ENCODE measurements around the gene OR2D2. TPM values are rescaled to one million over a fixed set of nuclear protein-coding genes. Genes with fewer than 3 reads are reported as not detected.
"Not testable (repeated sequence)": the region's sequence is repeated elsewhere in the genome, so short reads cannot be mapped to it uniquely, and the experiment has no call there.

Gene OR2D2
- total RNA-seq, 4 donors from 2014 or later: not detected

DNA sequence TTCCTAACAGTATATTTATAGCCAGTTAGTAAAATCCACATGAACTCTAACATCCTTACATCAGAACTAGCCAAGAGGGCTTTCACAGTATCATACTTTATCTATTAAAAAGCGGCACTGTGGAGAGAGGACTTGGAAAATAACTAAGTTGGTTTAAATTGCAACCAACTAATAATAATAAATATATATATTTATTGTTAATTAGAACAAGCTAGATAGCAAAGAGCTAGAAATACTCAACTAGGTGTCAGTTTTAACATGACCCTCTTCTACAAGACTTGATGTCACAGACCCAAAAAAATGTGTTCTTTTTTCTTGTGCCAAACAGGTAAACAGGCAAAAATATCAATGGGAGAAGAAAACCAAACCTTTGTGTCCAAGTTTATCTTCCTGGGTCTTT, 28.4 kb upstream of the OR2D2 start, which contains the start of gene OR2D3:
OR2D3 (plus strand) TSS at position 301 of the 400 bp plus-strand sequence; CDS start at position 301, 0 bp downstream.
- Histone ChIP-seq H3K36me3 (no peaks in the 10 kb centered on the region), H3K9me3 (no peaks in the 10 kb centered on the region), H3K4me1 (no peaks in the 10 kb centered on the region), H3K27ac (no peak within 1 kb of the TSS), H3K4me3 (no peak within 1 kb of the TSS), H3K27me3 (no peaks in the 10 kb centered on the region)
- TF ChIP-seq POLR2A (IDR thresholded peaks at IDR 0.05) (no peak), EP300 (IDR thresholded peaks at IDR 0.05) (no peak)
- TF ChIP-seq, protein P1, sequence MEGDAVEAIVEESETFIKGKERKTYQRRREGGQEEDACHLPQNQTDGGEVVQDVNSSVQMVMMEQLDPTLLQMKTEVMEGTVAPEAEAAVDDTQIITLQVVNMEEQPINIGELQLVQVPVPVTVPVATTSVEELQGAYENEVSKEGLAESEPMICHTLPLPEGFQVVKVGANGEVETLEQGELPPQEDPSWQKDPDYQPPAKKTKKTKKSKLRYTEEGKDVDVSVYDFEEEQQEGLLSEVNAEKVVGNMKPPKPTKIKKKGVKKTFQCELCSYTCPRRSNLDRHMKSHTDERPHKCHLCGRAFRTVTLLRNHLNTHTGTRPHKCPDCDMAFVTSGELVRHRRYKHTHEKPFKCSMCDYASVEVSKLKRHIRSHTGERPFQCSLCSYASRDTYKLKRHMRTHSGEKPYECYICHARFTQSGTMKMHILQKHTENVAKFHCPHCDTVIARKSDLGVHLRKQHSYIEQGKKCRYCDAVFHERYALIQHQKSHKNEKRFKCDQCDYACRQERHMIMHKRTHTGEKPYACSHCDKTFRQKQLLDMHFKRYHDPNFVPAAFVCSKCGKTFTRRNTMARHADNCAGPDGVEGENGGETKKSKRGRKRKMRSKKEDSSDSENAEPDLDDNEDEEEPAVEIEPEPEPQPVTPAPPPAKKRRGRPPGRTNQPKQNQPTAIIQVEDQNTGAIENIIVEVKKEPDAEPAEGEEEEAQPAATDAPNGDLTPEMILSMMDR (IDR thresholded peaks at IDR 0.05): no peak
- no peak for DNase-seq (ENCODE audit: low spot score in 2 of 2)
- 96 to 98% methylated on average over 1 of the region's 1 CpG for WGBS, 2 donors

DNA sequence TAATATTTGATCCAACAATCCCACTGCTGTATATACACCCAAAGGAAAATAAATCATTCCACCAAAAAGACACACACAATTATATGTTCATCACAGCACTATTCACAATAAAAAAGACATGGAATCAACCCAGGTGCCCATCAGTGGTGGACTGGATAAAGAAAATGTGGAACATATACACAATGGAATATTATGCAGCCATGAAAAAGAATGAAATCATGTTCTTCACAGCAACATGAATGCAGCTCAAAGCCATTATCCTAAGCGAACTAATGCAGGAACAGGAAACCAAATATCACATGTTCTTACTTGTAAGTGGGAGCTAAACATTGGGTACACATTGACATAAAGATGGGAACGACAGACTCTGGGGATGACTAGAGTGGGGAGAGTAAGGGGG, 27.4 kb upstream of the OR2D2 start:
- WGBS, 2 donors: 39 to 44% methylated on average over 2 of the region's 2 CpGs

DNA sequence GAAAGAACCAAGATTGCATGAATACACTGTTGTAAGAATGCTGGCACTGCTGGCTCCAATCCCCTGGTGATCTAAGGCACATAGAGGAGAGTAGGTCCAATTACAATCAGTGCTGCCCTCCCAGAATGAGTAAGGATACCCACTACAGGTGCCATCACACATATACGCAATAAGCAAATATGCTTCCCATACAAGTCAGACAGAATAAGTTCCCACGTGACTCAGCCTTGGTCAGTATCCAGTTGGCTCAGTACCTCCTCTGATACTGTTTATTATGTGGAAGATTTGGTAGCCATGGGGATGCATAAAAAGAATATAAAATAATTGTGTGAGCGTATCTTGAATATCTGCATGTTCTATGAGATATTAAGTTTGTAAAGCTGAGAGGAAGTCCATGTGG, 19.6 kb upstream of the OR2D2 start:
- Histone ChIP-seq H3K4me3 (no peak overlapping the region), H3K36me3 (no peaks in the 10 kb centered on the region), H3K9me3 (no peaks in the 10 kb centered on the region), H3K27me3 (no peaks in the 10 kb centered on the region), H3K4me1 (peaks cover 0 to 7% (median 0%) of the 10 kb centered on the region in 4 donors), H3K27ac (no peak overlapping the region)
- 54% methylated on average over 3 of the region's 3 CpGs for WGBS, 2 donors
- no peak for DNase-seq (ENCODE audit: low spot score in 2 of 2)
- TF ChIP-seq EP300 (IDR thresholded peaks at IDR 0.05) (no peak), POLR2A (IDR thresholded peaks at IDR 0.05) (no peak)
- TF ChIP-seq, protein P1 (IDR thresholded peaks at IDR 0.05): no peak

More for the DNA sequence above, 27.4 kb upstream of the OR2D2 start:
- Histone ChIP-seq H3K27ac (no peak overlapping the region), H3K9me3 (no peaks in the 10 kb centered on the region), H3K4me1 (no peaks in the 10 kb centered on the region), H3K27me3 (no peaks in the 10 kb centered on the region), H3K4me3 (no peak overlapping the region), H3K36me3 (no peaks in the 10 kb centered on the region)
- TF ChIP-seq, protein P1 (IDR thresholded peaks at IDR 0.05): no peak
- no peak for TF ChIP-seq EP300 (IDR thresholded peaks at IDR 0.05)
- TF ChIP-seq POLR2A (IDR thresholded peaks at IDR 0.05): no peak
- no peak for DNase-seq (ENCODE audit: low spot score in 2 of 2)

DNA sequence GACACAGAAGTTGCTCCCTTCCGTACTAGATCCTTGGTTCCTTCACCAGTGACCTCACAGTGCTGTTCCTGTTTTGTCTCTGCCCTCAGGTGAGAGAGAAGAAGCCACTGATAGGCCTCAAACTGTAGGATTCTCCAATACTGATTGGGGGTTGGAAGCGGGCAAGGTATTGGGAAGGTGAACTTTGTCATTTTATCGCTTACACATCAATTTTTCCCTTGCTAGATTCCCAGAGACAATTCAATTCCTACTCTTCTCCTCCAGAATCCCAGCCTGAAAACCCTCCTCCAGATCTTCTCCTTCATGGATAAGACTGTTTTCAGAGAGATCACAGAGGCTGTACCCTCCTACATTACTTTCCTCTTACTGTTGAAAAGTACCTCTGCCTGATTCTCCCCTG, 19.1 kb upstream of the OR2D2 start:
- TF ChIP-seq EP300 (IDR thresholded peaks at IDR 0.05): no peak
- TF ChIP-seq POLR2A (IDR thresholded peaks at IDR 0.05): no peak
- TF ChIP-seq, protein P1 (IDR thresholded peaks at IDR 0.05): no peak
- no peaks in the 10 kb centered on the region for H3K9me3 ChIP-seq
- H3K4me3 ChIP-seq: no peak overlapping the region
- H3K4me1 ChIP-seq: peaks cover 0 to 7% (median 0%) of the 10 kb centered on the region in 4 donors
- no peaks in the 10 kb centered on the region for H3K36me3 ChIP-seq
- 89 to 93% methylated on average over 3 of the region's 3 CpGs for WGBS, 2 donors
- no peaks in the 10 kb centered on the region for H3K27me3 ChIP-seq
- no peak overlapping the region for H3K27ac ChIP-seq
- DNase-seq (ENCODE audit: low spot score in 2 of 2): no peak

DNA sequence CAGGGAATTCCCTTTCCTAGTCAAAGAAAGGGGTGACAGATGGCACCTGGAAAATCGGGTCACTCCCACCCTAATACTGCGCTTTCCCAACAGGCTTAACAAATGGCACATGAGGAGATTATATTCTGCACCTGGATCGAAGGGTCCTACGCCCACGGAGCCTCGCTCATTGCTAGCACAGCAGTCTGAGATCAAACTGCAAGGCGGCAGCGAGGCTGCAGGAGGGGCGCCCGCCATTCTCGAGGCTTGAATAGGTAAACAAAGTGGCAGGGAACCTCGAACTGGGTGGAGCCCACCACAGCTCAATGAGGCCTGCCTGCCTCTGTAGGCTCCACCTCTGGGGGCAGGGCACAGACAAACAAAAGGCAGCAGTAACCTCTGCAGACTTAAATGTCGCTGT, 12.5 kb upstream of the OR2D2 start:
- WGBS, 2 donors: 82 to 84% methylated on average over 13 of the region's 13 CpGs
- not testable (repeated sequence) for H3K4me3 ChIP-seq; H3K4me1 ChIP-seq; DNase-seq (ENCODE audit: low spot score in 2 of 2); H3K9me3 ChIP-seq; H3K27me3 ChIP-seq; H3K36me3 ChIP-seq; H3K27ac ChIP-seq

Measured in tibial nerve (tissue), 4 donors.